Esophagus muscularis mucosa (tissue), 4 donors: ENCODE data around the gene ITGA5. TPM values are rescaled to one million over a fixed set of nuclear protein-coding genes. Genes with fewer than 3 reads are reported as not detected.
A peak's percentile ranks its signal among the peaks of the same experiment; 100 is the strongest.

Experiments used
- DNase-seq: peaks from one replicate; pipeline ENCODE4 v3.0.0-alpha.2; 2017; ENCODE audit errors: extremely low spot score
- H3K27ac ChIP-seq, 4 donors: fragments of 200-600 bp; sonication (generic); replicated peaks in 1 of 4; 1 replicate in 3 of 4; 2 replicates in 1 of 4; pipeline ENCODE4 v1.5.1; 2016 to 2019; ENCODE audit warnings: mild to moderate bottlenecking in 1 of 4
- H3K27me3 ChIP-seq, 4 donors: fragments of 200-600 bp; sonication (generic); one replicate each; pipeline versions ENCODE4 v1.5.1 to v1.6.0; 2016 to 2019
- H3K36me3 ChIP-seq, 4 donors: fragments of 200-600 bp; sonication (generic); one replicate each; pipeline ENCODE4 v1.5.1; 2016 to 2019
- H3K4me1 ChIP-seq, 4 donors: fragments of 200-600 bp; sonication (generic); one replicate each; pipeline ENCODE4 v1.5.1; 2016 to 2019
- H3K4me3 ChIP-seq, 4 donors: fragments of 200-600 bp; sonication (generic); 1 replicate in 2 of 4; 2 replicates in 2 of 4; pipeline ENCODE4 v1.5.1; 2016 to 2019; ENCODE audit warnings: mild to moderate bottlenecking in 4 of 4, moderate library complexity in 1 of 4
- H3K9me3 ChIP-seq, 4 donors: fragments of 200-600 bp; sonication (generic); 1 replicate in 3 of 4; 2 replicates in 1 of 4; pipeline ENCODE4 v1.5.1; 2016 to 2019
- EP300 ChIP-seq: sonication (generic); formaldehyde crosslinking; IDR thresholded peaks from one replicate; pipeline ENCODE4 v1.6.1; 2017; ENCODE audit warnings: antibody characterized with exemption
- POLR2A ChIP-seq: fragments of 450-650 bp; IDR thresholded peaks from one replicate; pipeline ENCODE4 v1.6.1; 2017; ENCODE audit warnings: antibody characterized with exemption, moderate library complexity, mild to moderate bottlenecking, low read depth
- POLR2AphosphoS5 ChIP-seq, 2 donors: sonication (generic); formaldehyde crosslinking; IDR thresholded peaks; one replicate each; pipeline ENCODE4 v1.6.1; 2017; ENCODE audit warnings: antibody characterized with exemption in 2 of 2
- WGBS: methylation state at CpG from one replicate; pipeline ENCODE4 v1.1.5; 2018; 5-methylcytosine and 5-hydroxymethylcytosine counted together
- intact Hi-C: fragments of 100-400 bp; cut with DNase I; formaldehyde crosslinking; loops from one replicate; pipeline ENCODE4 v1.15.1; 2023
- total RNA-seq, 4 donors: library from RNA; depleted of rRNA; stranded (reverse); fragments of >200 nt; gene quantifications; one replicate each; pipeline versions ENCODE4 v1.1.0 to v1.2.1, GENCODE V29; 2016
- TF ChIP-seq, protein P1 (sequence below), 3 experiments: fragments of 200-600 bp in 2 of 3; fragments of 450-650 bp in 1 of 3; sonication (generic) in 2 of 3; IDR thresholded peaks; one replicate each; pipeline ENCODE4 v1.5.1; 2017 to 2019; ENCODE audit warnings: antibody characterized with exemption in 3 of 3, mild to moderate bottlenecking in 2 of 3, moderate library complexity in 1 of 3

The ITGA5 gene
- total RNA-seq, 4 donors from 2014 or later, result 264 to 785 (median 602) TPM

DNA sequence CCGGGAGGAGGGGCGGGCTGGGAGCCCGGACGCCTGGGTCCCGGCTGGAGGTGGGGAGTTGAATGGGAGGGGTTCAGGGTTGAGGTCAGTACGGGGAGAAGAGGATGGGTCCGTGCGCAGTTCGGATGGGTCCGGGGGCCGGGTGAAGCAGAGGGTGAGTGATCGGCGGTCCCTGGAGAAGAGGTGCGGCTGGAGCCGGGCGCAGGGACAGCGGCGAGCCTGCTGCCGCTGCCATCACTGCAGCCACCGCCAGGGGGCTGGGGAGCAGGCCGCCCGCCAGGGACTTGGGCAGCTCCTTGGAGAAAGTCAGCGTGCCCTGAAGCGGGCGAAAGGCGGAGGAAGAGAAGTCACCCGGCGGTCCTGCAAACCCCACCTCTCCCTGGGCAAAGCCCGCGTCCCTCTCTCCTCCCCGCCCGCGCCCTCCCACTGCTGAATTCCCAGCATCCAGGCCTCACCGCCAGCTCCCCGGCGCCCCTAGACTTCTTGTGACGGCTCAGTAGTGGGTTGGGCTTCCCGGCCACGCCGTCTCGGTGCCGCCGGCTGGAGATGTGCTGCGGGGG is 48.8 kb downstream of the ITGA5 start:
- Histone ChIP-seq H3K27ac (peak overlapping the region; percentile 73 to 86 (median 78)), H3K4me1 (peaks cover 49 to 72% (median 70%) of the 10 kb centered on the region in 4 donors), H3K4me3 (peak overlapping the region; percentile 47 to 62 (median 50)), H3K9me3 (no peaks in the 10 kb centered on the region), H3K36me3 (no peaks in the 10 kb centered on the region), H3K27me3 (no peaks in the 10 kb centered on the region)
- no peak for DNase-seq
- no peak for TF ChIP-seq POLR2A
- TF ChIP-seq POLR2AphosphoS5 (IDR thresholded peaks at IDR 0.05), result peak; percentile 59 to 65
- TF ChIP-seq, protein P1, sequence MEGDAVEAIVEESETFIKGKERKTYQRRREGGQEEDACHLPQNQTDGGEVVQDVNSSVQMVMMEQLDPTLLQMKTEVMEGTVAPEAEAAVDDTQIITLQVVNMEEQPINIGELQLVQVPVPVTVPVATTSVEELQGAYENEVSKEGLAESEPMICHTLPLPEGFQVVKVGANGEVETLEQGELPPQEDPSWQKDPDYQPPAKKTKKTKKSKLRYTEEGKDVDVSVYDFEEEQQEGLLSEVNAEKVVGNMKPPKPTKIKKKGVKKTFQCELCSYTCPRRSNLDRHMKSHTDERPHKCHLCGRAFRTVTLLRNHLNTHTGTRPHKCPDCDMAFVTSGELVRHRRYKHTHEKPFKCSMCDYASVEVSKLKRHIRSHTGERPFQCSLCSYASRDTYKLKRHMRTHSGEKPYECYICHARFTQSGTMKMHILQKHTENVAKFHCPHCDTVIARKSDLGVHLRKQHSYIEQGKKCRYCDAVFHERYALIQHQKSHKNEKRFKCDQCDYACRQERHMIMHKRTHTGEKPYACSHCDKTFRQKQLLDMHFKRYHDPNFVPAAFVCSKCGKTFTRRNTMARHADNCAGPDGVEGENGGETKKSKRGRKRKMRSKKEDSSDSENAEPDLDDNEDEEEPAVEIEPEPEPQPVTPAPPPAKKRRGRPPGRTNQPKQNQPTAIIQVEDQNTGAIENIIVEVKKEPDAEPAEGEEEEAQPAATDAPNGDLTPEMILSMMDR (IDR thresholded peaks at IDR 0.05), result peak; percentile 93 to 97 (median 93)
- intact Hi-C loops, result no loop called here
- WGBS, result 46% methylated on average over 29 of the region's 44 CpGs

DNA sequence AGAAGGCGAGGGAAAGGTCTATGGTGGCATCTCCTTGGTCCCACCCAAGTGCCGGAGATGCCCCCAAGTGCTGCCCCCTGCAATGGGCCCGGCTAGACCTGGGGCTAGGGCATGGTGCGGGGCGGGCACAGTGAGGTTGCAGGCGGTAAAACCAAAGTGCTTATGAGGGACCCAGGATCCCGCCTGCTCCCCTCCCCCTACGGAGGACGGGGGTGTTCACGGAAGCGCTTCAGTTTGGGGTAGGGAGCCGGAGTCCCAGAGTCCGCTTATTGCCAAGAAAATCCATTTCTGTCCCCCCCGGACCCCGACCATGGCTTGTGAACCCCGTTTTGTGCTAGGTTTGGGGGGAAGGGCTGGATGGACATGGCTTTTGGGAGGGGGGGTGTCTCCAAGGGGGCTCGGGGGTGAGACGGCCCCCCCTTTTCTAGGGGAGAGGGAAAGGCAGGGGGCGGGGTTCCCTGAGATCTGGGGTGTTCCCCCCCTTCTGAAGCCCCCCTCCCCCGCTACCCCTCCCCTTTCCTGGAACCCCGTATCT is 49.4 kb downstream of the ITGA5 start:
- Histone ChIP-seq H3K4me1 (peaks cover 43 to 67% (median 65%) of the 10 kb centered on the region in 4 donors), H3K36me3 (no peaks in the 10 kb centered on the region), H3K27me3 (no peaks in the 10 kb centered on the region), H3K27ac (peak overlapping the region; percentile 73 to 86 (median 78)), H3K9me3 (no peaks in the 10 kb centered on the region), H3K4me3 (peak overlapping the region; percentile 47 to 62 (median 50))
- TF ChIP-seq, protein P1 (IDR thresholded peaks at IDR 0.05), result no peak
- TF ChIP-seq POLR2A (no peak), POLR2AphosphoS5 (IDR thresholded peaks at IDR 0.05) (no peak), EP300 (no peak)
- 32% methylated on average over 21 of the region's 21 CpGs for WGBS
- intact Hi-C loops, result loop anchor here (10.0 kb wide), 1 partner anchor 355 kb away; no protein-coding TSS in a partner anchor
- DNase-seq, result no peak

DNA sequence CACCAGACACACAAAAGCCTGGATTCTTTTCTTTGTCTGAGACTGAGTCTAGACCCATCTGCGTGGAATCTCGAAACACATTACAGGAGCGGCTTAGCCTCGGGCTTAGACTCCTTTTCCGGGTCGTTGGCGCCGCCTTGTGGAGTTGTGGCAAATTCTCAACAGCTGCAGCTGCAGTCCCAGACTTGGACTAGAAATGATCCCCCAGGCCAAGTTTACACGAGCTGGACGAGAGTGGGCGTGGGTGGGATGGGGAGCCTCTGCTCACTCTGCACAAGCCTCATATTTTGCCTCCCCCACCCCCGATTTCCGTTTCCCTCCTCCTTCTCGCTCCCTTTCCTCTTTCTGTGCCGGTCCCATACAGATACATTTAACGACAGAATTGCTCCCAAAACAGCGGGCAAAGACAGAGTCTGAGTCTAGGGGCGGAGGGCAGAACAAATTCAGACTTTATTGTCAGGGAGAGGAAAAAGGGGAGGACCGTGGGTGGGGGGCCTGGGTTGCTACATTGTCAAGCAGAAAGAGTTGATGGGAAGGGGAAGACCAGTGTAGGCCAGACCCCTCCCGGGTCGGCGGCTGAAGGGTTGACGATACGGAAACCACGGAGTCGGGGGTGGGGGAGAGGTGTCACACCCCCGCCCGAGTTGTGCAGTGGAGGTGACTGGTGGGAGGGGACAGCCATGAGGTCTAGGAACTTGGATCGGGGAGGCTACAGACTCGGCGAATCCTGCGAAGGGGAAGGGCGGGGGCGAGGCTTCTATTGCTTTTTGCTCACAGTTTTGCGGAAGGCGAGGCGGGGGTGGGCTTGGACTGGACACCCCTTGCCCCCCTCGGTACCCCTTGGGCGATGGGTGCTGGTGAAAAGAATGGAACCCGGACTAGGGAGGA is 50.1 kb downstream of the ITGA5 start:
- Histone ChIP-seq H3K4me3 (peak overlapping the region; percentile 47 to 62 (median 50)), H3K9me3 (no peaks in the 10 kb centered on the region), H3K4me1 (peaks cover 39 to 59% (median 58%) of the 10 kb centered on the region in 4 donors), H3K27ac (peak overlapping the region; percentile 73 to 86 (median 78)), H3K27me3 (no peaks in the 10 kb centered on the region), H3K36me3 (no peaks in the 10 kb centered on the region)
- intact Hi-C loops, result loop anchor here (10.0 kb wide), 1 partner anchor 354 kb away; no protein-coding TSS in a partner anchor
- TF ChIP-seq, protein P1 (IDR thresholded peaks at IDR 0.05), result peak; percentile 80 to 90 (median 83)
- TF ChIP-seq POLR2AphosphoS5 (IDR thresholded peaks at IDR 0.05) (peak in 1 of 2 donors; percentile 65), EP300 (no peak), POLR2A (no peak)
- 47% methylated on average over 30 of the region's 40 CpGs for WGBS
- DNase-seq, result peak; percentile 97

DNA sequence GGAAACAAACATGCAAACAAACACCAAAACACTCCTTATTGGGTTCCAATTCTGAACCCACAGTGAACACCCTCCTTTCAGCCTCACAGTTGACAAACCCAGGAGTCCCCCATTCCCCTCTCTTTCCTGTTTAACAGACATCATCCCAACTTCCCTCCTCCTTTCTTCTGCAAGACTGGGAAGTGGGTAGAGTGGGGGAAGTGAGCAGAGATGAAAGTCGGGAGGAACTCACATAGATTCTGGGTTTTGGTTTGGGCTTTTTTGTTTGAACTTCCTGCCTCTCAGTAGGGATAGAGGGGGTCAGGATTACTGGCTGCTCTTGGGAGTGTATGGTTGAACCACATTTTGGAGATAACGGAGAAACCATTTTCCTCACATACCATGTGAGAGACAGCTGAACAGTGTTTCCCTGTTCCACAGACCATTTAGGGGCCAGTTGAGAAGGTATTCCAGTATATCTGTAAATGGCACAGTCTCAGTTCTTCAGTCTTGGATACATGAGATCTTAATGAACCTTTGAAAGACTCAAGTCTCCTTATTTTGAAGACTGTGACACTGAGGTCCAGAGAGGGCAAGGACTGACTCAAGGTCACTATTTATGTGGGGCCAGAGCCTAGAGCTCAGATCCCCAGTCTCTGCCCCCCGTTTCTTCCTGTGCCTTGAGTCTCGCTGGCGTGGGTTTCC is 50.9 kb downstream of the ITGA5 start:
- no peaks in the 10 kb centered on the region for H3K9me3 ChIP-seq
- H3K4me3 ChIP-seq, result peak overlapping the region in 3 of 4 donors; percentile 28 to 50 (median 49)
- DNase-seq, result no peak
- TF ChIP-seq POLR2A (no peak), POLR2AphosphoS5 (IDR thresholded peaks at IDR 0.05) (no peak), EP300 (no peak)
- TF ChIP-seq, protein P1 (IDR thresholded peaks at IDR 0.05), result no peak
- peak overlapping the region; percentile 19 to 86 (median 62) for H3K27ac ChIP-seq
- peaks cover 39 to 52% (median 50%) of the 10 kb centered on the region in 4 donors for H3K4me1 ChIP-seq
- no peaks in the 10 kb centered on the region for H3K27me3 ChIP-seq
- no peaks in the 10 kb centered on the region for H3K36me3 ChIP-seq
- 26% methylated on average over 3 of the region's 5 CpGs for WGBS
- intact Hi-C loops, result loop anchor here (10.0 kb wide), 1 partner anchor 353 kb away; no protein-coding TSS in a partner anchor
